SIG-M5 (cell line): ENCODE measurements around the gene VTN.
A peak's percentile ranks its signal among the peaks of the same experiment; 100 is the strongest.

Experiments used
- DNase-seq: peaks from one replicate; lab custom pipeline; 2025; lab: John Stamatoyannopoulos, UW

The VTN gene

GRCh38 chr17:28368306-28368831 lies 1.7 kb downstream of the VTN start:
- no peak for DNase-seq

GRCh38 chr17:28367641-28368305 lies 2.3 kb downstream of the VTN start:
- no peak for DNase-seq

DNA sequence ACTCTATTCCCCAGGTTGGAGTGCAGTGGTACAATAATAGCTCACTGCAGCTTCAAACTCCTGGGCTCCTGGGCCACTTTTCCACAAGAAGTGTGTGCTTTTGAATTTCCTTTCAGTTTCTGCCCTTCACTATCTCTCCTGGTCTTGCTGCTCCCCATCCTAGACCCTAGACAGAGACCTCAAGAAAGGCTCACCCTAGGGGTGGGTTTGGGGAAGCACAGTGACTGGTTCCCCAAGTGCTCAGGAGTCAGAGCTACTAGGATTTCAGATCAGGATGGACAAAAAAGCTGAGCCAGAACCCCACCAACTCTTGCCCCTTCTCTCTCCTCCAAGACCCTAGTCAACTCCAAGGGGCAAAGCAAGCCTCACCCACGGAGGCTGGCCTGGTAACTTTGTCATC lies 3.5 kb downstream of the VTN start:
- DNase-seq, result no peak

DNA sequence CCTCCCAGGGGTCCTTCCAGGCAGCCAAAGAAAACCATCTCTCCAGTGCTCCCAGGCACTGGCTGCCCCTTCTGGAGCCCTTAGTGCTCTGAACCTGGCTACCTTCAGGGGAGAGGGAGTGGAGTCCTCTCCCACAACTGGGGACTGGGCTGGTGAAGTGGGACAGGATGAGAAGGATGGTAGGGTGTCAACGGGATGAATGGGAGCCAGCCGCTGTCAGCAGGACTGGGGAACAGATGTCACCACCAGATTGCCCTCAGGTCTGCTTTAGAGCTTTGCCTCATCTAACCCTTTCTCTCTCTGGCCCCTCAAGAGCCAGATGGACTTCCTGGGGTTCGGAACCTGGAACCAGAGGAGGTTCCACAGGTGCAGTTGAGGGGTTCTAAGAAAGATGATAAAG lies 4.6 kb downstream of the VTN start:
- DNase-seq, result no peak

GRCh38 chr17:28364665-28365363 lies 5.3 kb downstream of the VTN start, which contains the start of gene SEBOX:
TSS of gene SEBOX (minus strand) at chr17:28365199. CDS start at chr17:28365151, 48 bp downstream.
- DNase-seq, result no peak

- no peak for DNase-seq
These were observed 6.1 kb downstream of the VTN start for GRCh38 chr17:28363776-28364650.

DNA sequence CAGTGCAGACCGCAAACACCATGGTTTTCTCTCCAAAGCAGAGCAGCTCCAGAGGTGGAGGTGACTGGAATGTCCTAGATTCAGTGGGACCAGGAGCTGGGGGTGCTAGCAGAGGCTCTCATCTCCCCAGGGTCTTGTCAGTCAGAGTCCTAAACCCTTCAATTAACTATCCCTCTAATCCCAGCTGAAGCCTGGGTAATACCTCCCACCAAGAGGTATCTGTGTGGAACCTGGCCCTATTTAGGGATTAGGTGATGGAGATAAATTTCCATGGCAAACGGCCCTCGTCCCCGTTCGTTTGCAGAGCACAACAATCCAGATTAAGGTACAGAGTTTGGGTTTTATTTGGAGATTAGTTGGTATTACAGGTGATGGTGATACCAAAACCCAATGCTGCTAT lies 6.9 kb downstream of the VTN start:
- DNase-seq, result no peak

GRCh38 chr17:28357901-28358197 lies 12.3 kb downstream of the VTN start:
- DNase-seq, result no peak

- DNase-seq, result peak; percentile 72
These were observed 12.8 kb downstream of the VTN start, which contains the start of gene POLDIP2 for GRCh38 chr17:28357061-28357900. TSS of gene POLDIP2 (minus strand) at chr17:28357527. CDS start at chr17:28357448, 79 bp downstream.

DNA sequence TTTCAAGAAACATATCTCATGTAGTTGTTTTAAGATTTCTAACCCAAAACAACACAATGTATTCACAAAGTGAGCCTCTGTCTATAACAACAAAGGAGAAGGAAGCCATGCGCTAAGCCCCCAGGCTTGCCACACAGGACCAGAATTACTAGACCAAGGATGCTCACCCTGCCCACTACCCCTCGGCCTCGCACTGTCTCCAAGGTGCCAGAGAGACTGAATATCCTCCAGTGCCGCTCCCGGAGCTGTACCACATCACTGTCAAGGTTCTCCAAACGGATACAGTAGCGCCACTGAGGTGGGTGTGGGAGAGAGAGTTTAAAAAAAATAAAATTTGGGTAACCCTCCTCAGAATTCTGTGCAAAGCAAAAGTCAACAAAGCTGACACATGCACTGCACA lies 19.8 kb downstream of the VTN start:
- DNase-seq, result no peak

- DNase-seq, result no peak
These were observed 21.1 kb downstream of the VTN start for GRCh38 chr17:28348979-28349378.

DNA sequence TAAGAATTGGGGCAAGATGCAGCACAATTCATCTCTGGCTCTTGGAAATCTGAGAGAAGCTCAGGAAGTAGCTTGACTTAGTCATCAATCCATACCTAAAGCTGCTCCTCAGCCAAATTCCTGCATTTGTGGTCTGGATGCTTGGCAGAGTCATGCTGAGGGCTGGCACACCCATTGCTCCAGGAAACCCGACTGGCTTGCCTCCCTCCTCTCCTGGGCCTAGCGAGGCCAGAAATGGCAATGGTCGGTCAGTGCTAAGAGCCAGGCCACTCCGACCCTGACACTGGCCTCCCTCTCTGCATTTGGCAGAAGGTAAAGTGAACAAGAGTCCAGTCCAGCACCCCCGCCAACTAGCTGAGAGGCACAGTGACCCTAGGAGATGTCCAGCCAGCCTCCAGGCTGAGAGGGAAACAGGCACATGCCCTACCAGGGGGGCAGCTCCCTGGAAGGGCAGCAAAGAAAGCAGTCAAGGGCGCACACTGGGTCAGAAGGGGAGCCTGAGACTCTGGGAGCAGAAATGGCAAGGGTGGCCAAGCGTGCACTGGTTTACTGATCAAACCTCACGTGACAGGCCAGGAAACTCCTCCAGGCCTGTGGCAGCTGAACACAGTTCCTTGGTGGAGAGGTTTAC lies 22.7 kb downstream of the VTN start:
- DNase-seq, result no peak

DNA sequence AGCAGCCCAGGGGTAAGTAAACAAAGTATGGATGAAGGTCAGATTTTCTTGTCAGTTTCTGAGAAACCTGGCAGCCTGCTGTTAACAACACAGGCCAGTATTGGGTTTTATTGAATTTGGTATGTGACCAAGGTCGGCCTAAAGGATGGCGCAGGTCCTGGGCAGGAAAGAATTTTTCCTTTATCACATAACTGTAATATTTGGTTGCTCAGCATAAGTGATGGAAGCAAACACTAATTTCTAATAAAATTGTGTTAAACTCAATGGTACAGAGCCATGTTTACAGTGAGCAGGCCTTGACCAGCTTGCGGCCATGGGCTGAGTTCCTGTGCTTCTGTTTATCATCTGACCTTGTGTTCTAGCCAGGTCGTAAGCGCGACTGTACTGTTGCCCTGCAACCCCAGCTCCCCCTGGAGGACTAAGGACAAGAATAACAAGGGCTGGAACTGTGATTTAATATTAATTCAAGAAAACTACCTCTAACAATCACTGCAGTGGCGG lies 23.3 kb downstream of the VTN start:
- no peak for DNase-seq

DNA sequence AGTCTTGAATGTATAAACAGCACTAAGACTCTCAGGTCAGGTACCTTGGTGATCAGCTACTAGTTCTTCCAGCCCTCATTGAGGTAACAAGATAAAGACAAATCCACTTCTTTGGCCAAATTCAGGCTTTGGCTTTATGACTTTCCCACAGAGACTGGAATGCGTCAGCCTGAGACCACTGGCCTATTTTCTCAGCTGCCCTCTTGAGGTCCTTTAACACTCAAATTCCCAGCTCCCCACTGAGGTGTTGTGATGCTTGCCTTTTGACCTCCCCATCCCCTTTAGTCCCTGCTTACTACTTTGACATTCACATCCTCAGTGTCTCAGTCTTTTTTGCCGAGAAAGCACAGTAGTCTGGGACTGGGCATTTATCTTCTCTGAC lies 23.9 kb downstream of the VTN start:
- DNase-seq, result no peak

DNA sequence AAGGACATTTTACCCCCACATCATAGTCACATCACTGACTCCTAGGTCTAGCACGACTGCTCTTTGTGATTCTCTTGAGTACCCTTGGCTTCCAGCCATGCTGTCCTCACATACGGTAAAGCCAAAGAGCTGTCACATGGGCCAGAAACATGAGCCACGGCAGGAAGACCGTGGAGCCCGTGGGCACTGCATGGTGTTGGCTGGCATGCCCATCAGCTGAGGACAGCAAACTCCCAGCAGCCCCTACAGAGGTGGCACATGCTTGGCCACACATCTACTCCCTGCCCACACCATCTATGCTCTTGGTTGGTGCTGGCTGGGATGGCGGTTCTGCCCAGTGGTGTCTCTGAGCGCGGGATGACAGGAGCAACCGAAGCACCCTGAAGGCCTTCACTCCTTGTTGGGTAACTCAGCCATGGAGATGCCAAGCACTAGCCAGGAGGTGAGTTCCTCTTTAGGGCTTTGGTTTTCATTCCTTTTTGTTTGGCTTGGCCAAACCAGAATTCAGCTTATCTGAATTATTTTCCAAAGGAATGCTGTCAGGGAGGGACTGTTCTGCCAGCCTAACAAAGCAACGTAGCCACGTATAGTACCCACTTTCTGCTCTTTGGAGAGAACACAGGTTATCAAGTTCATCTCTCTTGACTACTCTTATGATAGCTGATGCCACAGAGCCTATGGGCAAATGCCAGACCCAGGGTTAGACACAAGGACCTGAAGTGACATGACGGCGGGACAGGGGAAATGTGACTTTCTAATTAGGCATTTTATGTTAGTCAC lies 24.5 kb downstream of the VTN start:
- no peak for DNase-seq

GRCh38 chr17:28344435-28344901 lies 25.6 kb downstream of the VTN start:
- no peak for DNase-seq

GRCh38 chr17:28344011-28344410 lies 26.1 kb downstream of the VTN start:
- DNase-seq, result no peak

DNA sequence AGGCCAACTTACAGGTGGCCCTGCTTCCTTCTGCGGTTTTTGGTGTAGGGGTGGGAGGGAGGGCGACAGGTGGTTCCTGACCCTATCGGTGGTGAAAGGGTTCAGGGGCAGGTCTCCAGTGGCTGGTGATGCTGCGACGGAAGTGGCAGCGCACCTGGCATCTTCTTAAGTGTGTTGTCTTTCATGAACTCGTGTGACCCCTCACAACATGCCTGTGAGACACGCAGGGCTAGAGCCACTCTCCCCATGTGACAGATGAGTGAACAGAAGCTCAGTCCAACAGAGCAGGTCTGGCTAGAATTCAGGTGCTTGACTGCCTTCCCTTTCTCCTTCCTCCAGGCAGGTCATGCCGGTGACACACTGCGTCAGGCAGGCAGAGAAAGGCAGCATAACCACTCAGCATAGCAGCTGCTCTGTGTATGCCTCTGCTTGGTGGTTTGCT lies 26.6 kb downstream of the VTN start:
- DNase-seq, result no peak

DNA sequence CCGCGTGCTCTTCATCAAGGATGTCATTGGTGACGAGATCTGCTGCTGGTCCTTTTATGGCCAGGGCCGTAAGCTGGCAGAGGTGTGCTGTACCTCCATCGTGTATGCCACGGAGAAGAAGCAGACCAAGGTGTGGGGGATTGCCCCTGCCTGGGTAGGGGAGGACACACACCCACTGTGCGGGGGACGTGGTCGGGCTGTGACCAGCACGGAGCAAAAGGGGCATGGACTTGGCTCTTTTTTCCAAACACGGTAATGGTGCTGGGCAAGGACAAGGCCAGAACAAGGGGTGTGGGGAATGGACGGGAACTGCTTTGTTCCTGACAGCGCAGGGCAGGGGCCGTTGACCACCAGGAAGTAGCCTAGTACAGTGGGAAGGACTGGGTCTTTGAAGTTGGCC lies 27.8 kb downstream of the VTN start:
- DNase-seq, result no peak

DNA sequence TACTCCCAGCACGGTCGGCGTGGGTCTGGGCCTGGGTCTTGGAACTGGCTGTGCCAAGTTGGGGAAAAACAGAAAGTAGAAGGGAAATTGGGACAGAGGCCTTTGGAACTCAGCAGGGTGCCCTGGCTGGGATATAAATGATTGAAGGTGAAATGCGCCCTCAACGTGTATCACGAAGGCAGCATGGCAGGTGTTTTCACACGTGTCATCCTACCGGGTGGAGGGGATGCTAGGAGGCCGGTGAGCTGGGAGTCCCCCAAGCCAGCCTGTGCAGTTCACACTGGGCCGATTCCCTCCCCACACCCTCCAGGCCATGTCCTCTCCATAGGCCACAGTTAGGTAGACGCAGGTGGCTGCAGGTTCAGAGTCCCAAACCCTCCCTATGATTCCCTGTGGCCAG lies 28.6 kb downstream of the VTN start:
- no peak for DNase-seq
